ENCODE results near the gene WIPF3.
"Not testable (repeated sequence)": the region's sequence is repeated elsewhere in the genome, so short reads cannot be mapped to it uniquely, and the experiment has no call there.

The WIPF3 gene

DNA sequence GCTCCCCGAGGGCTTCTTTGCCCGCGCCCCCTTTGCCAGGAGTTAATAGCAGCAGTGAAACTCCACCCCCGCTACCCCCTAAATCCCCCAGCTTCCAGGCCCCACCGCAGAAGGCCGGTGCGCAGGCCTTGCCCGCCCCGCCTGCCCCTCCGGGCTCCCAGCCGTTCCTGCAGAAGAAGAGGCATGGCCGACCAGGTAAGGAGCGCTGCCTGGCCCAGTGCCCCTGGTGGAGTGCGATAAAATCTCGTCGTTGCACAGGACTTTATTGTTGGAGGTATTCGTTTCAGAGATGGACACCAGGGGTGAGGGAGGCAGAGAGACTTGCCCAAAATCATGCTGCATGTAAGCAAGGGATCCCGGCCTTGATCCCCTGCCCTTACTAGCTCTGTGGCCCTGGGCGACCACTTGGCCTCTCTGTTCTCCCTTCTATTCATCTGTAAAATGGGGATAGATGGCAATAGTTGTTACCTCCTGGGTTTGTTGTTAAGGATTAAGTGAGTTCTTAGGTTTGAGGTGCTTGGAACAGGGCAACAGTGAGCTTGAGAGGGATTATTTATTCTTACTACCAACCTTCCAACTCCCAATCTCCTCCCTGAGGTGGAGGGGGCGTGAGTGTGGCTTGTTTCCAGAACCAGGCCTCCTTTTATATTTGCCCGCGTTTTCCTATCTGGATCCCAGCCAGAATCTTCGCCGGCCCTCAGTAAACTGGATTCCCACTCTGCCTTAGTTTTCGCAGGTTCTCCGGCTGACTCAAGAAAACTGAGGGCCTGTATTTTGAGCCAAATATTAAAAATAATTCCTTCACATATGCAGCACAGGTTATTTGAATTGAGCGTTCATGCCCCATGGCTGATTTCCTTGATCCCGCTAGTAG is 78.3 kb downstream of the WIPF3 start:
- DNase-seq (ENCODE audit: low spot score): no peak
- in situ Hi-C loops (cut with MboI; ENCODE audit: low pct_unique_long_range_greater_than_20kb, low sequenced_read_pairs, unreplicated experiment): loop anchor here (10.0 kb wide), 1 partner anchor 180 kb away; no protein-coding TSS in a partner anchor
- TF ChIP-seq, protein P1, sequence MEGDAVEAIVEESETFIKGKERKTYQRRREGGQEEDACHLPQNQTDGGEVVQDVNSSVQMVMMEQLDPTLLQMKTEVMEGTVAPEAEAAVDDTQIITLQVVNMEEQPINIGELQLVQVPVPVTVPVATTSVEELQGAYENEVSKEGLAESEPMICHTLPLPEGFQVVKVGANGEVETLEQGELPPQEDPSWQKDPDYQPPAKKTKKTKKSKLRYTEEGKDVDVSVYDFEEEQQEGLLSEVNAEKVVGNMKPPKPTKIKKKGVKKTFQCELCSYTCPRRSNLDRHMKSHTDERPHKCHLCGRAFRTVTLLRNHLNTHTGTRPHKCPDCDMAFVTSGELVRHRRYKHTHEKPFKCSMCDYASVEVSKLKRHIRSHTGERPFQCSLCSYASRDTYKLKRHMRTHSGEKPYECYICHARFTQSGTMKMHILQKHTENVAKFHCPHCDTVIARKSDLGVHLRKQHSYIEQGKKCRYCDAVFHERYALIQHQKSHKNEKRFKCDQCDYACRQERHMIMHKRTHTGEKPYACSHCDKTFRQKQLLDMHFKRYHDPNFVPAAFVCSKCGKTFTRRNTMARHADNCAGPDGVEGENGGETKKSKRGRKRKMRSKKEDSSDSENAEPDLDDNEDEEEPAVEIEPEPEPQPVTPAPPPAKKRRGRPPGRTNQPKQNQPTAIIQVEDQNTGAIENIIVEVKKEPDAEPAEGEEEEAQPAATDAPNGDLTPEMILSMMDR (IDR thresholded peaks at IDR 0.05; ENCODE audit: extremely low read depth, insufficient read depth, missing control alignments): no peak

DNA sequence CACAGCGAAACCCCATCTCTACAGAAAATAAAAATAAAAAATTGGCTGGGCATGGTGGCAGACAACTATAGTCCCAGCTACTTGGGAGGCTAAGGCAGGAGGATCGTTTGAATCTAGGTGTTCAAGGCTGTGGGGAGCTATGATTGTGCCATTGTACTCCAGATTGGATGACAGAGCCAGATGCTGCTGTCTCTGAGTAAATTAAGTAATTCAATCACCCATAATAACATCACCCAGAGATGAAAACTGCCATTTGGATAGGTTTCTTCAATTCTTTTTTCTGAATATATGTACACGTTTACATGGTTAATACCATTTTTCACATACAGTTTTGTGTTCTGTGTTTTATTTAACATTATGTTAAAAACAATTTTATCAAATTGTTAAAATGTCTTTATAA is 79.3 kb downstream of the WIPF3 start:
- TF ChIP-seq, protein P1 (IDR thresholded peaks at IDR 0.05; ENCODE audit: extremely low read depth, insufficient read depth, missing control alignments): no peak
- in situ Hi-C loops (cut with MboI; ENCODE audit: low pct_unique_long_range_greater_than_20kb, low sequenced_read_pairs, unreplicated experiment): loop anchor here (10.0 kb wide), 1 partner anchor 179 kb away; no protein-coding TSS in a partner anchor
- no peak for DNase-seq (ENCODE audit: low spot score)

DNA sequence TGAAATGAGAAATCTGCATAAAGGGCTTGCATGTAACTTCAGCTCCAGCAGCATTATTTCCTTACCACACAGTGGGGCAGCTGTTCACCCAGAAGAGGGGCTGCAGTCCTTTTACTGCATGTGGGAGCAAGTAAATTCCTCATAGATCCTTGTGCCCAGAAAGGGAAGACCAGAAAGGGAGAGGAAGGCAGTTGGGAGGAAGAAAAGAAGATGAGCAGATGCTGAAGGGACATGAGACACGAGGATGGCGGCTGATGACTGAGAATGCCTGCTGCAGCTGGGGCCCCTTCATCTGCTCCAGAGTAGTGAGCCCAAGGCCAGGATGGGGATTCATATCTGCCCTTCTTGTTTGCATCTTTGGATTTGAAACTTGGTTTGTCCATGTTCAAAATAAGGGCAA is 80.5 kb downstream of the WIPF3 start:
- in situ Hi-C loops (cut with MboI; ENCODE audit: low pct_unique_long_range_greater_than_20kb, low sequenced_read_pairs, unreplicated experiment): loop anchor here (10.0 kb wide), 1 partner anchor 178 kb away; no protein-coding TSS in a partner anchor
- DNase-seq (ENCODE audit: low spot score): no peak
- TF ChIP-seq, protein P1 (IDR thresholded peaks at IDR 0.05; ENCODE audit: extremely low read depth, insufficient read depth, missing control alignments): no peak

- in situ Hi-C loops (cut with MboI; ENCODE audit: low pct_unique_long_range_greater_than_20kb, low sequenced_read_pairs, unreplicated experiment): loop anchor here (10.0 kb wide), 1 partner anchor 177 kb away; no protein-coding TSS in a partner anchor
- DNase-seq (ENCODE audit: low spot score): no peak
- TF ChIP-seq, protein P1 (IDR thresholded peaks at IDR 0.05; ENCODE audit: extremely low read depth, insufficient read depth, missing control alignments): no peak
Measured at GRCh38 chr7:29888006-29888405, 81.7 kb downstream of the WIPF3 start.

GRCh38 chr7:29889288-29889687 is 83.0 kb downstream of the WIPF3 start:
- no peak for DNase-seq (ENCODE audit: low spot score)
- in situ Hi-C loops (cut with MboI; ENCODE audit: low pct_unique_long_range_greater_than_20kb, low sequenced_read_pairs, unreplicated experiment): loop anchor here (10.0 kb wide), 1 partner anchor 176 kb away; no protein-coding TSS in a partner anchor
- TF ChIP-seq, protein P1 (IDR thresholded peaks at IDR 0.05; ENCODE audit: extremely low read depth, insufficient read depth, missing control alignments): no peak

DNA sequence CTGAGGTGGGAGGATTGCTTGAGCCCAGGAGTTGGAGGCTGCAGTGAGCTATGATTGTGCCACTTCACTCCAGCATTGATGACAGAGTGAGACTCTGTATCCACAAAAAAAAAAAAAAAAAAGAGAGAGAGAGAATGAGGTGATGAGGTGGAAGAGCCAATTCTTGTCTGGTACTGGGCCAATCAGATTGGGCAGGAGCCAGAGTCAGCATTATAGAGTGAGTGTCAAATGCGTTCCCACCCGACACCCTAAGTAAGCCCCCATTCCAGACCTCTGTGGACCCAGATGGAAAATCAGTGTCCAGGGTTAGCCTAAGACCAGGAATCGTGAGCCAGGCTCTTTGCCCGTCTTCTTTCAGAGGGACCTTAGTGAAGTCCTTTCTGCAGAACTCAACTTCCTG is 83.9 kb downstream of the WIPF3 start:
- TF ChIP-seq, protein P1 (IDR thresholded peaks at IDR 0.05; ENCODE audit: extremely low read depth, insufficient read depth, missing control alignments): no peak
- DNase-seq (ENCODE audit: low spot score): no peak
- in situ Hi-C loops (cut with MboI; ENCODE audit: low pct_unique_long_range_greater_than_20kb, low sequenced_read_pairs, unreplicated experiment): no loop called here

GRCh38 chr7:29890786-29891185 is 84.5 kb downstream of the WIPF3 start:
- in situ Hi-C loops (cut with MboI; ENCODE audit: low pct_unique_long_range_greater_than_20kb, low sequenced_read_pairs, unreplicated experiment); DNase-seq (ENCODE audit: low spot score): not testable (repeated sequence)
